RCC 7860 (cell line): ENCODE results near the gene PTPRE.

Experiments used
- DNase-seq: peaks from one replicate; pipeline ENCODE4 v3.0.0-alpha.2; 2015; ENCODE audit warnings: low spot score
- FAIRE-seq: peaks from 2 replicates; lab custom pipeline; 2012; peaks lifted over from hg19 to GRCh38; lab: Jason Lieb, UNC

The PTPRE gene, protein sequence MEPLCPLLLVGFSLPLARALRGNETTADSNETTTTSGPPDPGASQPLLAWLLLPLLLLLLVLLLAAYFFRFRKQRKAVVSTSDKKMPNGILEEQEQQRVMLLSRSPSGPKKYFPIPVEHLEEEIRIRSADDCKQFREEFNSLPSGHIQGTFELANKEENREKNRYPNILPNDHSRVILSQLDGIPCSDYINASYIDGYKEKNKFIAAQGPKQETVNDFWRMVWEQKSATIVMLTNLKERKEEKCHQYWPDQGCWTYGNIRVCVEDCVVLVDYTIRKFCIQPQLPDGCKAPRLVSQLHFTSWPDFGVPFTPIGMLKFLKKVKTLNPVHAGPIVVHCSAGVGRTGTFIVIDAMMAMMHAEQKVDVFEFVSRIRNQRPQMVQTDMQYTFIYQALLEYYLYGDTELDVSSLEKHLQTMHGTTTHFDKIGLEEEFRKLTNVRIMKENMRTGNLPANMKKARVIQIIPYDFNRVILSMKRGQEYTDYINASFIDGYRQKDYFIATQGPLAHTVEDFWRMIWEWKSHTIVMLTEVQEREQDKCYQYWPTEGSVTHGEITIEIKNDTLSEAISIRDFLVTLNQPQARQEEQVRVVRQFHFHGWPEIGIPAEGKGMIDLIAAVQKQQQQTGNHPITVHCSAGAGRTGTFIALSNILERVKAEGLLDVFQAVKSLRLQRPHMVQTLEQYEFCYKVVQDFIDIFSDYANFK

DNA sequence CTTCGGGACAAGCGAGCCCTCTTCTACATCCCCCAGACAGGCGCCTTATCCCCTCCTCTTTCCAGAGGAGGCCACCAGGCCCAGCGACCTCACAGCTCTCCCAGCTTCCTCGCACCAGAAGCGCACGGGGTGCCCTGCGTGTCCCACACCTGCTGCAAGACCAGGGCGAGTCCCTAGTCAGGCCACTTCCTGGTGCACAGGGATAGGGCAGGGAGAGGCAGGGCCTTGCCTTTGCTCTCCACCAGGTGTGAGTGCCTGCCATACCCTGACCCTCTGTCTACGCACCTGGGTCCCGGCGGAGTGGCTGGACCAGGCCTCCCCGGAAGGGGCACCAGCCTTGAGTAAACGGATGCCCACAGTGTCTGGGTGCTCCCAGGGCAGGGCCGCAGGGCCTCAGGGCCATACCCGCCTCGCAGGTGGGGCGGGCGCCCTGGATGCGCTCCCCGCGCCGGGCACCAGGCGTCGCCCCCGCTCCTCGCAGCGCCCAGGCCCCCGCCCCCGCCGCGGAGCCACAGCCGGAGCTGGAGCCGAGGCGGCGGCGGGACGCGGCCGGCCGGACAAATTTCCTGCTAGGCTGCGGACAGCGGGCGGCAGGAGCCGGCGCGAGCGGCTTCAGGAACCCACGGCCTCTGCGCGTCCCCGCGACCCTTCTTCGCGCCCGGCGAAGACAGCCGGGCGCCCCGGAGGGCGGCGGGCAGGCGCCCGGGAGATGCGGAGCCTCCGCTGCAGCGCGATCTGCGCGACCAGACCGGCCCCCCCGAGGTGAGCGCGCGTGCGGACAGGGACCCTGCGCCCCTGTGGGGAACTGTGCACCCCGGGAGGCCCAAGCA, at the start of gene PTPRE:
Gene PTPRE, plus strand, starts transcription at position 556 of the 830 bp plus-strand sequence. CDS start 133,779 bp downstream, outside the sequence.
- FAIRE-seq (no peak), DNase-seq (peak; percentile 62)

DNA sequence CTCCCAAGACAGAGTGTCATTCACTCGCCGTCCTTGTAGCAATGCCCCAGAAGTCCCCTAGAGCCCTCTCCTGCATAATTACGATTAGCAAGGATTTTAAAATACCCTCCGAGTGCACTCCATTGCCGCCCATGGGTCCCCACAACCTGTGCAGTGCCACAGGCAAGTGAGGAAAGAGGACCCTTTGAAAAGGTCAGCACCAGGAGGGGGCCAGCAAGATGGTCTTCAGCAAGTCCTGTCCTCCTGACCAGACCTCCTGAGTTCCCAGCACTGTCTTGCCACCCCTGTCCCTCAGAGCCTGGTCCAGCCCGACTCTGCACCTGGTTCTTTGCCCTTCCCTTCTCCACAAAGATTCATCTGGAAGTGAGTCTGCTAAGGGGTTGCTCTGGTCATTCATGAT, 46.3 kb upstream of the PTPRE start:
- DNase-seq (no peak), FAIRE-seq (no peak)

DNA sequence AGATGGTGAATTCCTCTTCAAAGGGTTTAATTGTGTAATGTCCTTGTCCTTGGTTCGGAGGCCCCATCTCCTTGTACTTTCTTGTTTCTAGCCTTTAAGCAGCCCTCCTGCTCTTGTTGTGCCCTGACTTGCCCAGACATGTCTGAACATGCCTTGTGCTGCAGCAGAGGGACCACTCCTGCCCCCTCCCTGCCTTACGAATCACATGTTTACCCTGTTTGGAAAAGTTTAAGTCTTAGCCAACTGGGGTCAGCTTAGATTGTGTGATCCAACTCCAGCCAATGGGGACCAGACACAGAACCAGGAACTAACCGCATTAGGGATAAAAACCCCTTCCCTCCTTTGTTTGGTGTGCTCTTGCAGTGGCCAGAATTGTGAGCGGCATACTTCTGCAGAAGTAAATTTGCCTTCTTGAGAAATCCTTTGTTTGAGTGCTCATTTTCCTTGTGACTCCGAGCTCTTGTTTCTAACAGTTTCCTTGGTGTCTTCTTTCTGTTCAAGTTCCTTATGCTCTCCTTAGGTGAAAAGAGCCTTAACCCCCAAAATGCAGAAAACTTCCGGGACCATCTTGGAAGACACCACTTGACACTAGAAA, 43.6 kb upstream of the PTPRE start:
- no peak for FAIRE-seq
- no peak for DNase-seq

DNA sequence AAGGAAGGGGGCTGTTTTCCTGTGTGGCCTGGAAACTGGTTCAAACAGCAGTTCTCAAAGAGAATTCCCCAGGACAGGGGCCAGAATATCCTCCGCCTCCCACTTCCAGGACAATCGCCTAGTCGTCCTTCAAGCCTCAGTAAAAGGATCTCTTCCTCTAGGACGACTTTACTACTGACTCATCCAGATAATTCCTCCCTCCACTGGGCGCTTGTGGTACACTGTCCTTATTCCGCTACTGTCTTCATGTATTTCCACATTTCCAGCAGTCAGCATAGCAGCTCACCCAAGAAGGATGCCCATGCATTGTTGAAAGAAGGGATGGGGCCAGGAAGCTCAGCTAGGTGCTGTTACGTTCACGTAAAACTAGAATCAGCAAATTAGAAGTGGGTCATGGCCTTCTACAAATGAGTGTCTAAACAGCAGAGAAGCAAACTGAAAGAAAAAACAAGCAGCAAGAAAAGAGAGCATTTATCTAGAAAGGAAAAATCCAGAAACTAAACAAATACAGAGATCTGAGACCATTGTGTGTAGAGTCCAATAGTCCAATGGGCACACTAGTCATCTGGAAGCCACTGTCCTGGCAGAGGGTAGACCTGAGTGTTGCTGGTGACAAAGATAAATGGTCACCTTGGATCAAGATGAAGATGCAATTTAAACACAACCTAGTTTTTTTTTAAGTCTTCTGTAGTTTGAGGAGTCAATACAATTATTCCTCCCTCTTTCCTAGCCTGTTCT, 40.5 kb upstream of the PTPRE start:
- DNase-seq (no peak), FAIRE-seq (no peak)

DNA sequence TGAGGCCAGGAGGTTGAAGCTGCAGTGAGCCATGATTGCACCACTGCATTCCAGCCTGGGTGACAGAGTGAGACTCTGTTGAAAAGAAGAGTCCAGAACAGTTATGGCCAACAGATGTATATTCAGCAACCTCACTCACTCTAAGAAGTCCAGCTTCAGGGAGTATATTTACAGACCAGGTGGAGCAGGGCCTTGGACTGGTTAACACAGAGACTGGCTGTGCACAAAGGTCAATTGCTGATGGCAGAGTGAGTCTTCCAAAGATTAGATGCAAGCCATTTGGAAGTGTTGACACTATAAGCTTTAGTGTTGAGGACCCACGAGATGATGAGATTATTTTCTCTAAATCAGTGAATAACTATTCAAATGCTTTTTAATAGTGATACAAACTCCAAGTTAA, 39.1 kb upstream of the PTPRE start:
- no peak for FAIRE-seq
- no peak for DNase-seq

DNA sequence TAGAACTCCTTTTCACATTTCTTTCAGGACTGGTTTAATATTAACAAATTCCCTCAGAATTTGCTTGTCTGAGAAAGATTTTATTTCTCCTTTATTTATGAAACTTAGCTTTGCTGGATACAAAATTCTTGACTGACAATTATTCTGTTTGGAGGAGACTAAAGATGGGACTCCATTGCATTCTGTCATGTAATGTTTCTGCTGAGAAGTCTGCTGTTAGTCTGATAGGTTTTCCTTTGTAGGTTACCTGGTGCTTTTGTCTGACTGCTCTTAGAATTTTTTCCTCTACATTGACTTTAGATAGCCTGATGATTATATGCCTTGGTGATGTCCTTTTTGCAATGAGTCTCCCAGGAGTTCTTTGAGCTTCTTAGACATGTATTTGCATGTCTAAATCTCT, 37.6 kb upstream of the PTPRE start:
- DNase-seq (no peak), FAIRE-seq (no peak)

DNA sequence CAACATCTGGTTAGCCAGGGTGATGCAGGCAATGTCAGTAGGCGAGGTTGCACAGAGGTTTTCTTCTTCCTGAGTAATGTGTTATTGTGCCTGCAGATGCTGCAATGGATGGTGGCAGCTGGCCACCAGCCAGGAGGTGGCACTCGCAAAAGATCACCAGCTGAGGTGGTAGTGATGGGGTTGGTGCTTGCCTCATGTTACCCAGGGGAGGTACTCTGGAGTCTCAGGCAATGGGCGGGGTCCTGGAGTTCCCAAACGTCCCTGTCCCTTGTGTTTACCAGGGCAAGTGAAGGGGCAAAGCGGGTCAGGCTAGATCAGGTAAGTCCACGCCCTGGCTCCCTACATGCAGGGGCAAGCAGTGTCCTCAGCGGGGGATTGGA, 35.3 kb upstream of the PTPRE start:
- DNase-seq = no peak
- FAIRE-seq = no peak

DNA sequence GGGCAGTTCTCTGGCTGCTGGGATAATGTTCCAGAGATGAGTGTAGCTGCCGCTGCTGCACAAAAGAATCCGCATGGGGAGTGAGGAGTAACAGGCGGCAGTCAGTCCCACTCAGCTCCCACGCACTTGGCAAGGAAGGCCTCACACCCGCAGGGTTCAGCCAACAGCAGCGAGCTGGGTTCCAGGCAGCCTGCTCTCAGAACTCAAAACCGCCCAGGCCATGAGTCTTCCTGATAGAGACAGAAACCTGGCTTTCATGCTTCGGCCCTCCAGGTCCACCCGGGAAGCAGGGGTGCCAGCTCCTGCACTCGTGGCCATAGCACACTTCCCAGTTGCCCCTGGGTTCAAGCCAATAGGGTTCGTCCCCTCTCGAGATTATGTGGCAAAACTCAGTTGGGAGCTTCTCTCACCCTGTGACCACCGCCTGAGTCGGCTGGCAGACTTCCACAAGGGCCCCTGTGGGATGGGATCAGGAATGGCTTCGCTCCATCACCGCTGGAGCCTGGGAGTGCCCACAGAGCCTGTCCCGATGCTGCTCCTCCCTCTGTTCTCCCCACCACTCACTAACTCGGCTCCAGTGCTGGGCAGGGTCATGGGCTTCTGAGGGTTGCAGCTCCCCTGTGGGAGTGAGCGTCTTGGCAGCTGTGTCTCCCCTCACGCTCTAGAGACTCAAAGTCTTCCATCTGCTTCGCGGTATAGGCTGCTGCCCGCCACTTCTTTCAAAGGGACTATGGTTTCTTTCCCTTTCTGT, 34.7 kb upstream of the PTPRE start:
- DNase-seq (no peak), FAIRE-seq (no peak)

DNA sequence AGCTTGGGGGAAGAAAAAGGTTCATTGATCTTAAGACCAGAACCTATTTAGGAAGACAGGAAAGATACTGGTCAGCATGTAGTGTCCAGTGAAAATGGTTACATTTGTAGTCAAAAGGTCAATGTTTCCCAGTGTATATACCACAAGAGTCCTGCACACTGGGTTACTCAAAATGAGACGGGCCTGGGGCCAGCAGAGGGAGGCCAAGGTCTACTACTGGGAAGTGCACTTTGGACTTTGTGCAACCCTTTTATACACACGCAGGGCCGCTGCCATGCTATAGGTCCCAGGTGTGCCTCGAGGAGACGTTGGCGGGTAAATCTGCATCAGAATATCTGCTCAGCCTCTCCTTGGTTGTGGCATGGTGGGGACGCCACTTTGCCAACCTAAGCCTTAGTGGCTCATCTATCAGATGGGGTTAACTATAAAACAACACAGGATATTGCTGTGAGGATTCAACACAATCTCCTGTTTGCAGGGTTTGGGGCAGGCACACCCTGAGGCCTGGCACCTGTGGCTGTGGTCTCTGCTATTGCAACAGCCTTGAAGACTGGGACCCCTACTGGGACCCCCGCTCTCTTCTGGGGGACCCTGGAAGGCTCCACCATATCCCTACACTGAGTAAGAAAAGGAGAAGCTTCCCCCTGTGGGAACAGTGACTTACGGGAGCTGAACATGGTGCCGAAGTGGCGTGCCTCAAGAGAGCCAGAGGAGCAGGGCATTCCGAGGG, 33.9 kb upstream of the PTPRE start:
- no peak for DNase-seq

DNA sequence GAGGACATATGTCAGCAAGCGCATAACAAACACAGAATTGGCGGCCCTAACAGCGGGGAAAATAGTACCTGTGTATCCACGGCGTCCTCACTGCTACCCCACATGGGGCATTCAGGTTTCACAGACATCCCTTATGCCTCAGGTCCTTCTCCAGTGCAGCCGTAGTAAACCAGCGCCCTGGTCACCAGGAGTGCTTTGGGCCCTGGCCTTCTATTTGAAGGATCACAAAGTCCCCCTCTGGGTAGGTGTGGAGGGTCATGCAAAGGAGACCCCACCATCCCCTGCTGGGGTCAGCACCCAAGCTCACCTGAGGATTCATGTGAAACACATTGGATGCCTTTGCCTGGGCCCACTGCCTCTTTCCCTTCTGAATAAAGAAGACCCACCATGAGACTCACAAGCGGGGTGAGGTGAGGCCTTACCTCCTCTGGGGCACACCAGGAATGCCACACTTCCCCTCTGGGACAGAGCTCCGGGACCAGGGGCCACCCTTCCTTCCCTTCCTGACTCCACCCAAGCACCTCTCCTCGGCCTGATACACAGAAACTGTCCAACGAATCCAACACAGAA, 32.9 kb upstream of the PTPRE start:
- no peak for DNase-seq
- no peak for FAIRE-seq

More for the DNA sequence above, 33.9 kb upstream of the PTPRE start:
- FAIRE-seq = no peak

DNA sequence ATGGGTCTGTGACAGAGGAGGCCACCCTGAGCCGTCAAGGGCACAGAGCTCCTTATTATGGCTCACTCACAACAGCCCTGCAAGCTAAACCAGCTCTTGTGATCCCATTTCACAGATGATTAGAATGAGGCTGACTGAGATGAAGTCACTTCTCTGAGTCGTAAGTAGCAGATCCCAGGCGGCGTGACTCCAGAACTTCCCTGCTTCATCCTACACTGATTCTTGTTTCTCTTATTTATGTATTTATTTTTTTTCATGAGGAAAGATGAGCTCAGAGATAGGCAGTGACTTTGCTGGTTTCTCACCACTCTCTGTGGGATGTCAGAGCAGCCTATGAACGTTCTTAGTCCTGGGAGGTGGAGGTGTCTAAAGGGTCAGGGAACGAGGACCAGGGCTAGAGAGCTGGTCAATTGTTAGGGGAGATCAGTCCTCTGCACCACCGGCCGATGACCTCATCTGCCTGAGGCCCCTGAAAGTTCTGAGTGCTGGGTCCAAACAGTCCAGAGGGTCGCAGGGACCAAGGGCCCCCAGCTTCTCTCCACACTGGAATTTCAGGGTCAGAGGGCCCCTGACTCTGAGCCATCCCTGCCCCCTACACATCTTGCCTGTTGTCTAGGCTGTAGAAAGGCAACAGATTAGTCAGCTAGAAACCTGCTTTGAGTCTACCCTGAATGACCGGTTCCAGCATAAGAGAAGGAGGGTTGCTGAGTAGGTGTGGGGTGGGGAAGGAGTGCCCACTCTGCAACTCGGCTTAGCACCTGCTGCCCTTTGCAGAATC, 32.0 kb upstream of the PTPRE start:
- no peak for FAIRE-seq
- no peak for DNase-seq

DNA sequence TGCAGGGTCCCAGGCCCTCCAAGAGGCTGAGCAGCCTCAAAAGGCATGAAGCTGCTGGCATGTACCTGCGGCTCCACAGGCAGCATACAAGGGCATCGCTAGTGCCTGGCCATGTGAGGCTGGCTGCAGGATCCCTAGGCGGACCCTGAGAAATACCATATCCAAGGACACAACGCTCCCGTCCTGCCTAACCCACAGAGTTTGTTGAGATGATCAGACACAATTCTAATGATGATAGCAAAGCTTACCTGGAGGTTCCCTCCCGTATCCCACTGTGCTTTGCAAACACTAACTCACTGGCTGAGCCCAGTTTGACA, 31.5 kb upstream of the PTPRE start:
- FAIRE-seq = no peak
- no peak for DNase-seq

DNA sequence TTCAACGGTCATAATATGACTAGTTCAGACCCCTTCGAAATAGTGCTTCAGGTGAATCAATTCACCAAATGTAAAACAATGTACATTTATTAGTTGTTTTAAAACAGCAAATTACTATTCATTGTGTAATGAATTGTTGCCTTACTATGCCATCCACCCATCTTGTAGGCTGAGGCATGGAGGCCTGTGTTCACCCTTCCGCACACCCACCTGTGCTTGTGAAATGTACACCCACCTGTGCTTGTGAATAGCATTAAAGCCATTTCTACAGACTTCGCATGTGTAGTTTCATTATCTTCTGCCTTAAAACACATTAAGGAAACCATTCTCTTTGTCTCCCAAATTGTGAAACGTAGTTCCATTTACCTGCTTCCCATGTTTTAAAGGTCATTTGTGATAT, 31.0 kb upstream of the PTPRE start:
- no peak for FAIRE-seq
- DNase-seq = no peak

DNA sequence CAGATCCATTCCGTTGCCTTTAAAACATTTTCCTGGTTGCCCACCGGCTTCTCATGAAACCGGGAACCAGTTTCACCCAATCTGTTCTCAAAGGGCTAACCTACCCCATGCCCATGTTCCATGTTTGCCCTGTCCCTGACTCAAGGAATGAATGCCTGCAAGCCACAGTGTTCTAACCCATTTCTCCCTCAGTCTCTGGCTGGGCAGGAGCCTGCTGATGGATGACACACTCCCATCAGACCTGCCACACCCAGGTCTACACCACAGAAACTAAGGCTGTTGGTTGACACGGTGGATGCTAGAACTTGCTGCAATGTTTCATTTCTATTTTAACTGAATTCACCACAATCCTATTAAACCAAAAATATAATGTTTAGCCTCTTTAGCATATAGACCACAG, 29.8 kb upstream of the PTPRE start:
- FAIRE-seq (no peak), DNase-seq (no peak)

DNA sequence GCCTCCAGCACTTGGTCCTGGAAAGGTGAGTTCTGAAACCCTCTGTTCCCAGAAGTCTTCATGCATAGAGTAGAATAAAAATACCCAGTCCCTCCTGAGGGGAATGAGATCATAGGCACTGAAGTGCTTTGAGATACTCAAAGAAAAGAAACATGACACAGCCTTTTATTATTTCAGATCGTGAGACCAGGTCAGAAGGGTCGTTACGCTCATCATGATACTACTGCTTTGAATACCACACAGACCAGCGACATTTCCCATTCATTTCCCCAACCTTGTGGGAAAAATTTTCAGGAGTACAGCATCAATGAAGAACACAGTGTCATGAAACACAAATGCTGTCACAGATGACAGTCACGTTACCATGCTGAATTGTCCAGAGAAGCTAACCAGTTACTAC, 29.2 kb upstream of the PTPRE start:
- FAIRE-seq (no peak), DNase-seq (no peak)

DNA sequence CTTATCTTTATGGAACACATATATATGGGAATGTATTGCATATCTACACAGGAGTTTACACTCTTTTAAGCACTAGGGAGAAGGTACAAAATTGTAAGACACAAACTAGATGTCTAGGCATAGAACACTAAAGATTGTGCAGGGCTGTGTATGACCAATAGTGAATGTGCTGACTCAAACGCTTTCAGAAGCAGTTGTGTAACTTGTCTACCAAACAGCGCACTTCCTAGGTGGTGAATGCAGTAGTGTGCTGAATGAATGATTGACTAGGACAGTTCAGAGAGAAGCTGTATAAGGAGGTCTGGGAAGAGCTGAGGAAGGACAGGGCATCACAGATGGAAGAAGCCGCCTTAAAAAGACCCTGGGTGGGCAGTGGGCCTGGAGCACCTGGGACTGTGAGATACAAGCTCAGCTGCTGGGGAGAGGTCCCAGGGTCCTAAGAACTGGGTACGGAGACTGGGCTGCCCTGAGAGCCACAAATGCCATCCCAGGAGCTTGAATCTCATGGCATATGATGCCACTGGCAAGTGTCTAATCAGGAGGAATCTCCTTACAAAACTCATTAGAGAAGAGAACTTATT, 28.3 kb upstream of the PTPRE start:
- FAIRE-seq (no peak), DNase-seq (no peak)

DNA sequence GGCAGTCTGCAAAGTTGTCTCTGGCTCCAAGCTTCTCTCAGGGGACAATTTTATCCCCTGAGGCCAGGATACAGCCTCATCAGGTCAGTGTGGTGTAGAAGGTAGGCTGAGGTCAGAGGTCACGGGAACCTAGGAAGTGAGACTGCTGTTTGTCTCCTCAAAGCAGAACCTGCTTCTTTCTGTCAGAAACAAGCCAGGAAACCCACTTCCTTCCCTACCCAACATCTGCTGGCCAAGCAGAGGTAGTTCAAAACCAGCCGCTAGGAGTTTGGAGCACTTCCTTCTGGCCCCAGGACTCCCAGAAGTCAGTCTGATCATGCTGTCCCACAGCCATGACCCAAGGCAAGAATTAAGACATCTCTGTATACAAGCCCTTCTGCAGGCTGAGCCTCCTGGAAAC, 26.3 kb upstream of the PTPRE start:
- no peak for FAIRE-seq
- no peak for DNase-seq

DNA sequence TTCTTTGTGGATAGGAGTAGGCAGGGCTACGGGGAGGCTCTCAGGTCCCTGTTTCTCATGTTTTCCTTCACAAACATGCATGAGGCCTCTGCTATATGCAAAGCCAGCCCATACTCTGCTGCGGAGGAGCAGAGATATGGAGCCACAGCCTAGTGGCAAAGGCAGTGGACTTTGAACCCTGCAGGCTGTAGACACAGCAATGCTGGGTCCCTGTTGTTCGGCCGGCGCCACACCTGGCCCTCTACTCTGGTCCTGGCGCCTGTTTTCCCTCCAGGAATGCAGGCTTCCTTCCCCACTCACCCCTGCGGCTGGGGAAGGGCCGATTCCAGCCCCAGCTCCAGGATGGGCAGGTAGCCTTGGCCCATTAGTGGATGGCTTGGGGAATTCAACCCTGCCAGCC, 25.6 kb upstream of the PTPRE start:
- no peak for FAIRE-seq

More for the DNA sequence above, 25.6 kb upstream of the PTPRE start:
- DNase-seq = no peak
